SKM-1 (cell line): ENCODE results near the gene RAD51B.

Source experiments
- DNase-seq: peaks from one replicate; lab custom pipeline; 2025; ENCODE audit not compliant: unreplicated experiment; lab: John Stamatoyannopoulos, UW

The RAD51B gene

GRCh38 chr14:68394764-68395143, 575.2 kb downstream of the RAD51B start:
- no peak for DNase-seq

DNA sequence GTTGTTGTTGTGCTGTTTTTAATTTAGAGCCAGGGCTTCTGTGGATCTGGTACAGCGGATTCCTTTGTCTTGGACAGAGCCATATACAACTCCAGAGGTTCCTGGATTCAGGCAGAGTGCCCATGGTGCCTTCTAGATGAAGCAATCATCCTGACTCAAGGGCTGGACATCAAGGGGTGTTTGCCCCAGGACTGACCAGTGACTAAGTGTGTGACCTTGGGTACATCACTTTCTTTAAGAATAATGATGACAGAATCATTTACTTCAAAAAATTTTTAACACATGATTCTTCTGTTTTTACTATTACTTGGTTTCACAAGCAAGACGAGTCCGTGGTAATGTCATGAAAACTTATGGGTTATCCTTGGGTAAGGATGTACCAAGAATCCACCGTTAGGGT, 576.0 kb downstream of the RAD51B start:
- no peak for DNase-seq

GRCh38 chr14:68396461-68396860, 576.9 kb downstream of the RAD51B start:
- DNase-seq = no peak

- DNase-seq = peak; percentile 32
These were observed 577.8 kb downstream of the RAD51B start for GRCh38 chr14:68397371-68397811.

DNA sequence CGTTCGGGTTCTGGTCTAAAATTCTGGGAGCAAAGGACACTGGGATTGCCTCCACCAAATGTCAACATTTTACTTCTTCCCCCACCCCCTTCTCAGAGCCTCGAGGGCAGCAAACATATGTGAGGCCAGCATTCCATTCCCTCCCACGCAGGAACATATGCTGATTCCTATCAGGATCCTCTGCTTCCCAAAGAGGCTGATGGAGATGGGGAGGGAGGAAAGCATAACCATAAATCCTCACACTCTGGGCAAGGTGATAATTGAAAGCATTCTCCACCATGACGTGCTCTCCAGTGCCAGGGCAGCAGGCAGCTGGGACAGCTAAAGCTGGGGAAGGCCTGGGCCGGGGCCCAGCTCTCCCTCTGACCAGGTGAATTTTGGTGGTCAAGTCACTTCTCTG, 578.2 kb downstream of the RAD51B start:
- no peak for DNase-seq

DNA sequence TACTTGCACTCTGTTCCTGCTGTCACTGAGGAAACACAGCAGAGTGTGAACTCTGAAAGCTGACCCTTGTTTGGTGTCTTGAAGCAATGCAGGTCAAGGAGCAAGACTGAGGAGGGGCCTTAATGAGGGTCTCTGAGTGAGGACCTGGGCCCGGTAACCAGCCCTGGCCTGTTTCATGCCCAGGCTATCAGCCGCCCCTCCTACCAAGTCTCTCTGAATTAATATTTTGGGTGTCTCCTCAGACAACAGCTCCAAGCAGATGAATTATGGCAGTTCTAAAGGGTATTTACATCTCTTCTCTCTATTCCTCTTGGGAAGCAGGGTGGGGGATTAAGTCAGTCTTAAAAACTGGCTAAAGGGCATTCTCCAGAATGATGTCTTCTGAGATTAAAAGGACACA, 578.8 kb downstream of the RAD51B start:
- DNase-seq = no peak

- DNase-seq = no peak
These were observed 580.4 kb downstream of the RAD51B start for GRCh38 chr14:68399971-68400370.

- no peak for DNase-seq
These were observed 581.7 kb downstream of the RAD51B start for GRCh38 chr14:68401317-68401716.

GRCh38 chr14:68401855-68402254, 582.3 kb downstream of the RAD51B start:
- no peak for DNase-seq

GRCh38 chr14:68402525-68403101, 583.0 kb downstream of the RAD51B start:
- DNase-seq = no peak

GRCh38 chr14:68403191-68404145, 583.9 kb downstream of the RAD51B start:
- no peak for DNase-seq

GRCh38 chr14:68404146-68404527, 584.6 kb downstream of the RAD51B start:
- DNase-seq = no peak

GRCh38 chr14:68404652-68405183, 585.1 kb downstream of the RAD51B start:
- no peak for DNase-seq

DNA sequence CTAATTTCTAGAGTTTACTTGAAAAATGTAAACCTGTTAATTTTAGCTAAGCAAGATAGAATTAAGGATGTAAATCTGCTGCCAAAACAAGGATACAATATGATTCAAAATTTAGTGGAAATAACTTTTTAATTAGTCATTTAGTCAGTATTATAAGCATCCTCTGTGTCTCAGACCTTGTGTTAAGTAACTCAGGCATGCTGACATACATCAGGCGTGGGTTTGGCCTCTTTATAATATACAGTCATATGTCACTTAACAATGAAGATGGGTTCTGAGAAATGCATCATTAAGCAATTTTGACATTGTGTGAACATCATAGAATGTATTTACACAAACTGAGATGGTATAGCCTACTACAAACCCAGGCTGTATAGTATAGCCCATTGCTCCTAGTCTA, 586.4 kb downstream of the RAD51B start:
- no peak for DNase-seq

DNA sequence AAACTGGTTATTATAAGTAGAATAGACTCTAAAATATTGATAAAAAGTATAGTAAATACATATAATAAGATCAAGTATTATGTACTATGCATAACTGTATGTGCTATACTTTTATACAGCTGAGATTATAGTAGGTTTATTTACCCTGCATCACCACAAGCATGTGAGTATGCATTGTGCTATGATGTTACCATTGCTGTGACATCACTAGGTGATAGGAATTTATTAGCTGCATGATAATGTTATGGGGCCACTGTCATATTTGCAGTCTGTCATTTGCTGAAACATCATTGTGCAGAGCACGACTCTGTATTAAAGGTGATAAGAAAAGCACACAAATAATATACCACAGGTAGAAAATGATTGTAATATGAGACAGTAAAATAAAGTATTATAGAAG, 587.7 kb downstream of the RAD51B start:
- DNase-seq = no peak

DNA sequence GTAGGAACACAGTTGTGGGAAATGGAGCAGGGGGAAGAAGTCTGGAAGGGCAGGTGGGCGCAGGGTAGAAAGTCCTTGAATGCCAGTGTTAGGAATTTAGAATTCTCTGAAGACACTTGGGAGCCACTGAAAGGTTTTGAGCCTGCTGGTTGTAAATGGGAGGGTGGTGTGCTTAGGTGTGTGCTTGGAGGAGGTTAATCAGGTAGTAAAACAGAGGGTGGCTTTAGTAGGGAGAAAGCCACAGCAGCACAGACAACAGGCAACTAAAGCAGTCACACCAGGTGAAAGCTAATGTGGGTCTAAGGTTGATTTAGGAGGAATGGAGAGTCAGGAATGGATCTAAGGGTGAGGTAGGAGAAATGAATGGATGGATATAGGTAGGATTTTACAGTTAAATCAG, 588.2 kb downstream of the RAD51B start:
- DNase-seq = no peak

GRCh38 chr14:68408680-68409079, 589.1 kb downstream of the RAD51B start:
- no peak for DNase-seq

DNA sequence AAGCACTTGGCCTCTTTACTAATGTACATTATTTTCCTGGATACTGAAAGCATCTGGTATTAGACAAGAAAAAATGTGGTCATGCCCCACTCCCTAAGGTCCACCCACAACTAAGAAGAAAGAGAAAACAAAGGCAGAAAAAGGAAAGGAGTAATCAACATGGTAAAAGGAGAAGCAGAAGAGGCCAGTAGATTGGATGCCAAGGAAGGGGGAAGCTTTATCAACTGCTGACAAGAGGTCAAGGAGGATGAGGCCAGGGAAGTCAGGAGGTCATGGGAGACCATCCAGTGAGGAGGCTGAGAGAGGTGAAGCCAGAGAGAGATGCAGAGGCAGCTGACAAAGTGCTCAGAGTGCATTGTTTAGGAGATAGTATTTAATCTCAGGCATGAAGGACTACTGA, 589.8 kb downstream of the RAD51B start:
- no peak for DNase-seq

GRCh38 chr14:68412505-68413465, 593.2 kb downstream of the RAD51B start:
- DNase-seq = no peak

GRCh38 chr14:68413509-68413908, 593.9 kb downstream of the RAD51B start:
- DNase-seq = no peak

- DNase-seq = no peak
These were observed 594.5 kb downstream of the RAD51B start for GRCh38 chr14:68414121-68414520.
